Spleen (tissue), 11 donors: ENCODE measurements around the gene SAA4. TPM values are rescaled to one million over a fixed set of nuclear protein-coding genes. Genes with fewer than 3 reads are reported as not detected.
"Not testable (repeated sequence)": the region's sequence is repeated elsewhere in the genome, so short reads cannot be mapped to it uniquely, and the experiment has no call there.

ENCODE experiments used
- DNase-seq: peaks from one replicate; pipeline ENCODE4 v3.0.0-alpha.2; 2020
- H3K27ac ChIP-seq, 8 donors: fragments of 200-600 bp; sonication (generic) in 7 of 8; 1 replicate in 4 of 8; 2 replicates in 4 of 8; pipeline versions ENCODE4 v1.5.0 to v1.8.0; 2016 to 2021; ENCODE audit warnings: inconsistent platforms in 4 of 8, mild to moderate bottlenecking in 4 of 8, moderate library complexity in 1 of 8
- H3K27me3 ChIP-seq, 7 donors: fragments of 200-600 bp; sonication (generic) in 6 of 7; replicated peaks in 1 of 7; 1 replicate in 4 of 7; 2 replicates in 3 of 7; pipeline versions ENCODE4 v1.5.0 to v1.8.0; 2016 to 2021; ENCODE audit warnings: inconsistent platforms in 3 of 7, mild to moderate bottlenecking in 1 of 7
- H3K36me3 ChIP-seq, 6 donors: fragments of 200-600 bp; sonication (generic) in 5 of 6; 1 replicate in 4 of 6; 2 replicates in 2 of 6; pipeline versions ENCODE4 v1.5.0 to v1.8.0; 2016 to 2021; ENCODE audit warnings: inconsistent platforms in 2 of 6
- H3K4me1 ChIP-seq, 6 donors: fragments of 200-600 bp; sonication (generic) in 5 of 6; 1 replicate in 3 of 6; 2 replicates in 3 of 6; pipeline versions ENCODE4 v1.5.0 to v1.8.0; 2016 to 2021; ENCODE audit warnings: inconsistent platforms in 3 of 6
- H3K4me3 ChIP-seq, 8 donors: fragments of 200-600 bp; sonication (generic) in 7 of 8; 1 replicate in 4 of 8; 2 replicates in 4 of 8; pipeline versions ENCODE4 v1.5.0 to v1.8.0; 2016 to 2021; ENCODE audit warnings: inconsistent platforms in 4 of 8, mild to moderate bottlenecking in 4 of 8, moderate library complexity in 2 of 8
- H3K9me3 ChIP-seq, 8 donors: fragments of 200-600 bp; sonication (generic) in 7 of 8; 1 replicate in 4 of 8; 2 replicates in 4 of 8; pipeline versions ENCODE4 v1.5.0 to v1.8.0; 2016 to 2021; ENCODE audit warnings: inconsistent platforms in 4 of 8
- CTCF ChIP-seq, 11 experiments: fragments of 200-600 bp in 7 of 11; fragments of 450-650 bp in 4 of 11; sonication (generic) in 4 of 11; IDR thresholded peaks in 8 of 11; conservative IDR thresholded peaks in 3 of 11; 1 replicate in 7 of 11; 2 replicates in 4 of 11; pipeline versions ENCODE4 v1.4.0 to v1.8.0; 2016 to 2021; ENCODE audit warnings: antibody characterized with exemption in 11 of 11, inconsistent platforms in 4 of 11, mild to moderate bottlenecking in 1 of 11
- POLR2A ChIP-seq, 3 donors: fragments of 450-650 bp; IDR thresholded peaks; one replicate each; pipeline ENCODE4 v1.5.1; 2017; ENCODE audit warnings: antibody characterized with exemption in 3 of 3, mild to moderate bottlenecking in 1 of 3
- POLR2AphosphoS5 ChIP-seq, 3 donors: sonication (generic); formaldehyde crosslinking; IDR thresholded peaks; one replicate each; pipeline ENCODE4 v1.5.1; 2017; ENCODE audit warnings: antibody characterized with exemption in 3 of 3
- WGBS, 5 donors: extraction: QIAGEN DNeasy Blood & Tissue Kit in 3 of 5; methylation state at CpG; one replicate each; pipeline versions ENCODE4 v1.1.5 to v1.1.7; 2013 to 2018; 5-methylcytosine and 5-hydroxymethylcytosine counted together
- intact Hi-C: fragments of 100-400 bp; cut with DNase I; formaldehyde crosslinking; loops from one replicate; pipeline ENCODE4 v1.15.0; 2023; ENCODE audit warnings: low total_unique reads
- polyA plus RNA-seq, 3 donors: library from polyadenylated mRNA; stranded (reverse); fragments of 200-250 nt; gene quantifications; one replicate each; pipeline ENCODE4 v1.2.1, GENCODE V29; 2013
- total RNA-seq, 7 donors: library from RNA; depleted of rRNA in 3 of 7; stranded (reverse); fragments of >200 nt in 3 of 7; fragmentation: NEBNext Ultra II Directional in 4 of 7; extraction: Animal tissue kit (Norgen Biotek cat#: 25700) in 4 of 7; gene quantifications; one replicate each; pipeline versions ENCODE4 v1.1.0 to v1.2.1, GENCODE V29; 2016 to 2021
- donor health status: healthy with polysubstance abuse.
- donor health status: DM: no; HTN: no; CAD: no; lungs with moderate emphysema.
- donor health status: DM: no; HTN: no; CAD: no.
- donor health status: Bipolar disorder and iron deficiency.
- donor health status: healthy.
- donor health status: DM: no; HTN: no; CAD: no.
- donor health status: DM: yes; HTN: yes; CAD: no.

Gene SAA4
- total and polyA plus RNA-seq, 10 donors = 0.22 TPM; not detected in 9

DNA sequence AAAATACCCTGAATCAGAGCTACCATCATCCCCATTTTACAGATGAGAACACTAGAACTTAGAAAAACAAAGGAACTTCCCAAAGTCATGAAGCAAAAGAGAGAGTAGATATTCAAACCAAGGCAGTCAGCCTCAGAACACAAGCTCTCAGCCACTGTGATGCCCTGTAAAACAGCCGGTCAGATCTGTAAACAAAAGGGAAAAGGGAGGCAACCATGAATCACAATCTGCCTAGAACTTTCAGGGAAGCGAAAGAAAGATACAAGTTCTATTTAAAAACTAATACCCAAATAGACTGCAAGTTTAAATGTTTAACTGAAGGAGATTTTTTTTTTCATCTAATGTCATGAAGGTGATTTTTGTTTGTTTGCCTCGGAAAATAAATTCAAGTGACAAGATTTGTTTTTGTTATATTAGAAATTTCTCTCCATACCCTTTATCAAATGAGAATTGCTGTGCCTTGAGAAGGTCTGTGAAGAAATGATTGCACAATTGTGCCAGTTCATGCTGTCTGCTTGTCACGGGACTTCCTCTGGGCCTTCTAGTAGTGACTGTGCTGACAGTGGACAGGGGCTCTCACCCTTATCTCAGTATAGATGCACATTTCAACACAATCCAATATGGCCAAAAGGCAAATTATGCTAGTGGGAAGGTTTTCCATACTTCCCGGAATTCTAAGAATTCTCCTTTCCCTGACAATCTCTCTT, 41.1 kb upstream of the SAA4 start:
- WGBS, 5 donors = 70 to 91% (median 83%) methylated on average over 5 of the region's 5 CpGs

GRCh38 chr11:18271206-18271605, 34.6 kb upstream of the SAA4 start:
- DNase-seq = no peak
- H3K4me3 ChIP-seq = no peak overlapping the region
- TF ChIP-seq POLR2A (IDR thresholded peaks at IDR 0.05) (no peak), CTCF (IDR thresholded peaks at IDR 0.05 in 8 of 11, conservative IDR thresholded peaks at IDR 0.05 in 3 of 11) (no peak), POLR2AphosphoS5 (IDR thresholded peaks at IDR 0.05) (no peak)
- no peaks in the 10 kb centered on the region for H3K27me3 ChIP-seq
- peaks cover 0 to 4% (median 0%) of the 10 kb centered on the region in 6 donors for H3K4me1 ChIP-seq
- 70 to 89% (median 83%) methylated on average over 4 of the region's 4 CpGs for whole genome bisulfite sequencing, 5 donors
- intact Hi-C loops = no loop called here
- H3K36me3 ChIP-seq = peaks cover 0 to 13% (median 0%) of the 10 kb centered on the region in 6 donors
- H3K9me3 ChIP-seq = no peaks in the 10 kb centered on the region
- no peak overlapping the region for H3K27ac ChIP-seq

More for the DNA sequence above, 41.1 kb upstream of the SAA4 start:
- H3K27ac ChIP-seq = peak overlapping the region in 6 of 8 donors; percentile 6 to 71 (median 54)
- TF ChIP-seq POLR2A (IDR thresholded peaks at IDR 0.05) = no peak
- H3K4me3 ChIP-seq = no peak overlapping the region
- H3K4me1 ChIP-seq = peaks cover 0 to 31% (median 13%) of the 10 kb centered on the region in 6 donors
- H3K36me3 ChIP-seq = peaks cover 0 to 75% (median 26%) of the 10 kb centered on the region in 6 donors
- DNase-seq = no peak
- intact Hi-C loops = no loop called here
- no peaks in the 10 kb centered on the region for H3K9me3 ChIP-seq
- H3K27me3 ChIP-seq = no peaks in the 10 kb centered on the region

GRCh38 chr11:18270102-18270501, 33.5 kb upstream of the SAA4 start:
- 73 to 86% (median 80%) methylated on average over 4 of the region's 4 CpGs for WGBS, 5 donors
- no peaks in the 10 kb centered on the region for H3K9me3 ChIP-seq
- H3K36me3 ChIP-seq = peaks cover 0 to 5% (median 0%) of the 10 kb centered on the region in 6 donors
- H3K4me3 ChIP-seq = no peak overlapping the region
- TF ChIP-seq CTCF (IDR thresholded peaks at IDR 0.05 in 8 of 11, conservative IDR thresholded peaks at IDR 0.05 in 3 of 11) = no peak
- no peak overlapping the region for H3K27ac ChIP-seq
- intact Hi-C loops = no loop called here
- peaks cover 0 to 13% (median 0%) of the 10 kb centered on the region in 6 donors for H3K4me1 ChIP-seq
- H3K27me3 ChIP-seq = no peaks in the 10 kb centered on the region
- DNase-seq = no peak

GRCh38 chr11:18269252-18269651, 32.6 kb upstream of the SAA4 start:
- intact Hi-C loops = not testable (repeated sequence)

DNA sequence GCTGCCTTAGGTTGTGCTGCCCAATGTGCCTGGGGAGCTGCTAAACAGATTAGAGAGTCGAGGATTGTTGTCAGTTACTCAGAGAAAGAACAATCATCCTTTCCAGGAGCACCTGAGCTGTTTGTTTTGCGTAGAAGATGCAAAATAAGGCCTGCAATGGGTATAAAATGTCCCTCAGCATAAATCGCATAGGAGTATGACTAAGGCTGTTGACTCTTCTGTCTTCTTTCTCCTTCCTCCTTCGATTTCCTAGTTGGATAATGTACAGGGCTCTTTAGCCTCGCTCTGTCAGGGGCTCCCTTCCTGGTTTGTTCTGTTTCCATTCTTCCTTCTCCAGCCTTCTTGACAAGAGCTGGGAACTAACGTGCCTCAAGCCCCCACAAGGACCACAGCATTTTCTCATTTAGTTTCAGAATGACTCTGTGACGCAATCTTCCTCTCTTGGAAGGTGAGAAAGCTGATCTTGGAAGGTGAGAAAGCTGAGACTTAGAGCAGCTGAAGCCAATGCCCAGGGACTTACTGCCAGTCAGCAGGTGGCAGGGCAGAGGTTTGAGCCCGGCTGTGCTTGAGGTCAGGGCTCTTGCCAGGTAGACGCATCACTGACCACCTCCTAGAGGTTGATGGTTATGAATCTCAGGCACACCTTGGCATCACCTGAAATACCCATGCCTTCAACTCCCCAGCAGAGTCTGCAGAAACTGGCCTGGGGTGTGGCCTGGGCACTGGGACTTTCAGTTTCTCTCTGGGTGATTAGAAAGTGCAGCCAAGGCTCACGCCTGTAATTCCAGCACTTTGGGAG, 30.9 kb upstream of the SAA4 start:
- H3K4me1 ChIP-seq = peaks cover 0 to 15% (median 0%) of the 10 kb centered on the region in 6 donors
- WGBS, 5 donors = 70 to 79% (median 75%) methylated on average over 2 to 7 of the region's 10 CpGs

More at GRCh38 chr11:18269252-18269651, 32.6 kb upstream of the SAA4 start:
- H3K27me3 ChIP-seq, H3K36me3 ChIP-seq, H3K9me3 ChIP-seq, DNase-seq, H3K4me3 ChIP-seq, H3K27ac ChIP-seq: not testable (repeated sequence)
- 83 to 100% (median 90%) methylated on average over 1 to 3 of the region's 5 CpGs for WGBS, 5 donors
- H3K4me1 ChIP-seq = peaks cover 0 to 15% (median 0%) of the 10 kb centered on the region in 6 donors

More for the DNA sequence above, 30.9 kb upstream of the SAA4 start:
- H3K27me3 ChIP-seq, DNase-seq, intact Hi-C loops, H3K36me3 ChIP-seq, H3K9me3 ChIP-seq: not testable (repeated sequence)
- peak overlapping the region in 2 of 8 donors; percentile 33 to 67 for H3K27ac ChIP-seq
- peak overlapping the region in 1 of 8 donors; percentile 40 for H3K4me3 ChIP-seq
